H1 (cell line): ENCODE data around the gene ISG20L2. TPM values are rescaled to one million over a fixed set of nuclear protein-coding genes. Genes with fewer than 3 reads are reported as not detected.

Experiments
- CTCF ChIA-PET: fragments of 300-600 bp; sonication (Branson Sonifier 250); formaldehyde crosslinking; loops from one replicate; lab custom pipeline; 2021; ENCODE audit not compliant: partially characterized antibody; lab: Charles Lee
- POLR2A ChIA-PET: fragments of 300-600 bp; sonication (Branson Sonifier 250); formaldehyde crosslinking; loops from one replicate; lab custom pipeline; 2021; ENCODE audit warnings: inconsistent platforms; ENCODE audit not compliant: partially characterized antibody; lab: Charles Lee
- DNase-seq, 2 experiments: peaks; one replicate each; pipeline versions ENCODE4 v3.0.0 to v3.0.0-alpha.2; 2010 to 2022; ENCODE audit warnings: low spot score in 2 of 2, low read depth in 1 of 2, mixed read lengths in 1 of 2
- FAIRE-seq: peaks from 2 replicates; lab custom pipeline; 2011; peaks lifted over from hg19 to GRCh38; lab: Jason Lieb, UNC
- H2AFZ ChIP-seq: 2 replicates; pipeline ENCODE4 v1.8.1; 2012; ENCODE audit warnings: low read length, inconsistent platforms
- H2AK5ac ChIP-seq: 2 replicates; pipeline ENCODE4 v1.6.1; 2013; ENCODE audit warnings: low read depth, low read length
- H2BK120ac ChIP-seq: replicated peaks from 2 replicates; pipeline ENCODE3; 2013; ENCODE audit warnings: low read depth, low read length, inconsistent platforms
- H2BK12ac ChIP-seq: 2 replicates; pipeline ENCODE4 v1.6.1; 2013; ENCODE audit warnings: low read depth, low read length
- H2BK15ac ChIP-seq: 2 replicates; pipeline ENCODE4 v1.6.1; 2013; ENCODE audit warnings: low read length
- H2BK20ac ChIP-seq: 2 replicates; pipeline ENCODE4 v1.6.1; 2013; ENCODE audit warnings: low read length
- H2BK5ac ChIP-seq: 2 replicates; pipeline ENCODE4 v1.6.1; 2013; ENCODE audit warnings: low read depth, low read length
- H3K14ac ChIP-seq: 2 replicates; pipeline ENCODE4 v1.6.1; 2013; ENCODE audit warnings: inconsistent platforms; ENCODE audit not compliant: insufficient read length
- H3K18ac ChIP-seq: 2 replicates; pipeline ENCODE4 v1.6.1; 2013; ENCODE audit warnings: low read length; ENCODE audit errors: extremely low read depth
- H3K23ac ChIP-seq: 2 replicates; pipeline ENCODE4 v1.6.1; 2013; ENCODE audit warnings: inconsistent platforms; ENCODE audit not compliant: insufficient read length
- H3K23me2 ChIP-seq: 2 replicates; pipeline ENCODE4 v1.6.1; 2013; ENCODE audit warnings: low read depth, low read length
- H3K27ac ChIP-seq: 2 replicates; pipeline ENCODE4 v1.6.1; 2011; ENCODE audit warnings: low read depth, low read length, inconsistent platforms
- H3K27me3 ChIP-seq, 4 experiments: replicated peaks in 1 of 4; 1 replicate in 1 of 4; 2 replicates in 3 of 4; pipeline versions ENCODE4 v1.6.1 to v1.8.1; 2011 to 2013; ENCODE audit warnings: low read length in 3 of 4, mild to moderate bottlenecking in 3 of 4, inconsistent platforms in 2 of 4, mixed read lengths in 2 of 4, moderate library complexity in 1 of 4; ENCODE audit not compliant: control insufficient read depth in 3 of 4, insufficient read depth in 3 of 4; ENCODE audit errors: extremely low read depth in 1 of 4
- H3K36me3 ChIP-seq, 4 experiments: 2 replicates each; pipeline versions ENCODE4 v1.6.1 to v1.8.1; 2011 to 2013; ENCODE audit warnings: mild to moderate bottlenecking in 4 of 4, low read length in 3 of 4, moderate library complexity in 2 of 4, control low read depth in 1 of 4, inconsistent platforms in 1 of 4; ENCODE audit not compliant: insufficient read depth in 4 of 4, control insufficient read depth in 2 of 4
- H3K4ac ChIP-seq: replicated peaks from 2 replicates; pipeline ENCODE3; 2013; ENCODE audit warnings: low read length, low read depth, mixed read lengths, inconsistent platforms; ENCODE audit not compliant: insufficient read length
- H3K4me1 ChIP-seq, 4 experiments: replicated peaks in 1 of 4; 1 replicate in 1 of 4; 2 replicates in 3 of 4; pipeline versions ENCODE4 v1.6.1 to v1.8.1; 2011 to 2013; ENCODE audit warnings: low read length in 3 of 4, inconsistent platforms in 2 of 4, mixed read lengths in 1 of 4; ENCODE audit not compliant: insufficient read depth in 4 of 4, control insufficient read depth in 3 of 4
- H3K4me2 ChIP-seq, 2 experiments: 2 replicates each; pipeline versions ENCODE4 v1.6.1 to v1.8.1; 2011 to 2013; ENCODE audit warnings: low read depth in 2 of 2, low read length in 2 of 2, control low read depth in 1 of 2, inconsistent platforms in 1 of 2, mild to moderate bottlenecking in 1 of 2; ENCODE audit not compliant: insufficient read depth in 1 of 2
- H3K4me3 ChIP-seq, 4 experiments: fragments of 200-600, 300-600 bp in 1 of 4; sonication (generic), shearing (Covaris generic), sonication (Bioruptor Twin) in 1 of 4; 2 replicates each; pipeline versions ENCODE4 v1.5.1 to v1.8.1; 2011 to 2016; ENCODE audit warnings: low read length in 4 of 4, low read depth in 3 of 4, control low read depth in 2 of 4, inconsistent platforms in 2 of 4, mild to moderate bottlenecking in 2 of 4, mixed read lengths in 1 of 4, moderate library complexity in 1 of 4; ENCODE audit not compliant: insufficient read depth in 2 of 4; ENCODE audit errors: extremely low read depth in 1 of 4
- H3K56ac ChIP-seq: replicated peaks from 2 replicates; pipeline ENCODE3; 2013; ENCODE audit warnings: low read depth, mild to moderate bottlenecking, mixed read lengths, low read length, inconsistent platforms; ENCODE audit not compliant: insufficient read length
- H3K79me1 ChIP-seq: 2 replicates; pipeline ENCODE4 v1.6.1; 2013; ENCODE audit warnings: low read depth, low read length, control low read depth
- H3K79me2 ChIP-seq, 2 experiments: 2 replicates each; pipeline versions ENCODE4 v1.6.1 to v1.8.1; 2012 to 2013; ENCODE audit warnings: low read length in 2 of 2, mild to moderate bottlenecking in 2 of 2, inconsistent platforms in 1 of 2; ENCODE audit not compliant: insufficient read depth in 2 of 2, control insufficient read depth in 1 of 2
- H3K9ac ChIP-seq, 4 experiments: replicated peaks in 1 of 4; 1 replicate in 1 of 4; 2 replicates in 3 of 4; pipeline versions ENCODE4 v1.6.1 to v1.8.1; 2011 to 2013; ENCODE audit warnings: low read depth in 3 of 4, low read length in 3 of 4, control low read depth in 2 of 4, mild to moderate bottlenecking in 2 of 4, moderate library complexity in 2 of 4, inconsistent platforms in 1 of 4; ENCODE audit errors: extremely low read depth in 1 of 4
- H3K9me3 ChIP-seq, 2 experiments: 2 replicates each; pipeline versions ENCODE4 v1.6.1 to v1.8.1; 2012 to 2013; ENCODE audit warnings: mild to moderate bottlenecking in 2 of 2, moderate library complexity in 2 of 2, control low read depth in 1 of 2, inconsistent platforms in 1 of 2, low read depth in 1 of 2, low read length in 1 of 2, mixed read lengths in 1 of 2; ENCODE audit not compliant: insufficient read depth in 2 of 2
- H4K20me1 ChIP-seq, 2 experiments: replicated peaks in 1 of 2; 2 replicates each; pipeline versions ENCODE3 to v1.8.1; 2011 to 2013; ENCODE audit warnings: inconsistent platforms in 2 of 2, low read length in 2 of 2, mild to moderate bottlenecking in 1 of 2; ENCODE audit not compliant: insufficient read depth in 2 of 2, control insufficient read depth in 1 of 2
- H4K5ac ChIP-seq: 2 replicates; pipeline ENCODE4 v1.6.1; 2013; ENCODE audit warnings: low read length, low read depth, mixed read lengths, inconsistent platforms; ENCODE audit not compliant: insufficient read length
- H4K8ac ChIP-seq: 2 replicates; pipeline ENCODE4 v1.8.0; 2013; ENCODE audit warnings: mild to moderate bottlenecking, moderate library complexity, low read length, inconsistent platforms; ENCODE audit not compliant: insufficient read depth; ENCODE audit errors: extremely low read depth
- H4K91ac ChIP-seq: replicated peaks from 2 replicates; pipeline ENCODE3; 2013; ENCODE audit warnings: low read length, mixed read lengths, inconsistent platforms; ENCODE audit not compliant: insufficient read length
- BACH1 ChIP-seq: IDR thresholded peaks from 2 replicates; pipeline ENCODE4 v1.6.1; 2012; ENCODE audit warnings: low read length, improper control_type of control experiment
- NANOG ChIP-seq: IDR thresholded peaks from 2 replicates; pipeline ENCODE4 v1.6.1; 2011; ENCODE audit warnings: low read length, low read depth, mild to moderate bottlenecking, inconsistent platforms; ENCODE audit not compliant: insufficient read depth, poor library complexity, severe bottlenecking
- POLR2A ChIP-seq, 2 experiments: IDR thresholded peaks; 1 replicate in 1 of 2; 2 replicates in 1 of 2; pipeline ENCODE4 v1.6.1; 2011; ENCODE audit warnings: low read depth in 2 of 2, low read length in 2 of 2, mild to moderate bottlenecking in 2 of 2; ENCODE audit errors: control extremely low read depth in 1 of 2
- POLR2AphosphoS5 ChIP-seq: IDR thresholded peaks from 2 replicates; pipeline ENCODE4 v1.6.1; 2011; ENCODE audit warnings: low read depth, low read length
- RNF2 ChIP-seq: fragments of 200-900, 300-1000 bp; sonication (generic); IDR thresholded peaks from 2 replicates; pipeline ENCODE4 v1.7.1; 2016; ENCODE audit warnings: borderline replicate concordance, low read depth, mild to moderate bottlenecking, antibody characterized with exemption, low read length; ENCODE audit not compliant: poor library complexity, severe bottlenecking; ENCODE audit errors: missing control alignments
- SRF ChIP-seq: IDR thresholded peaks from 2 replicates; pipeline ENCODE4 v1.6.1; 2011; ENCODE audit warnings: mild to moderate bottlenecking, low read depth, low read length, moderate library complexity
- YY1 ChIP-seq: IDR thresholded peaks from 2 replicates; pipeline ENCODE4 v1.6.1; 2011; ENCODE audit warnings: low read depth, mild to moderate bottlenecking, low read length
- WGBS, 2 experiments: shearing (Covaris generic) in 1 of 2; methylation state at CpG; one replicate each; pipeline versions ENCODE4 v1.1.6 to v1.1.7; 2013 to 2015; ENCODE audit warnings: low lambda C conversion rate in 2 of 2, mixed read lengths in 2 of 2, inconsistent platforms in 1 of 2, low coverage in 1 of 2, missing lambda C conversion rate in 1 of 2; ENCODE audit not compliant: insufficient replicate concordance in 2 of 2, insufficient coverage in 1 of 2, insufficient read length in 1 of 2; ENCODE audit errors: extremely low coverage in 1 of 2, missing lambda C conversion rate in 1 of 2; 5-methylcytosine and 5-hydroxymethylcytosine counted together
- polyA plus RNA-seq, 7 experiments: library from polyadenylated mRNA; depleted of rRNA in 3 of 7; stranded (reverse) in 5 of 7; unstranded in 2 of 7; fragments of >200 nt in 5 of 7; fragments of 200-250 nt in 2 of 7; gene quantifications; 1 replicate in 5 of 7; 2 replicates in 1 of 7; 4 replicates in 1 of 7; pipeline versions ENCODE4 v1.2.1 to v1.2.3, GENCODE V29; 2011 to 2013; ENCODE audit warnings: missing spikeins in 2 of 7, mixed read lengths in 2 of 7
- total RNA-seq: library from RNA; stranded (reverse); fragmentation: NEBNext Ultra II Directional; extraction: Animal tissue kit (Norgen Biotek cat#: 25700); gene quantifications from 2 replicates; pipeline ENCODE4 v1.2.1, GENCODE V29; 2021
- TF ChIP-seq, protein P1 (sequence below): IDR thresholded peaks from 2 replicates; pipeline ENCODE4 v1.6.1; 2012; ENCODE audit warnings: low read length, inconsistent platforms

ISG20L2 gene
- total and polyA plus RNA-seq, 2 of the 8 experiments (the other 6 are each of a cell fraction or from before 2014, with no cell fraction given): 47.5 to 53.0 TPM

DNA sequence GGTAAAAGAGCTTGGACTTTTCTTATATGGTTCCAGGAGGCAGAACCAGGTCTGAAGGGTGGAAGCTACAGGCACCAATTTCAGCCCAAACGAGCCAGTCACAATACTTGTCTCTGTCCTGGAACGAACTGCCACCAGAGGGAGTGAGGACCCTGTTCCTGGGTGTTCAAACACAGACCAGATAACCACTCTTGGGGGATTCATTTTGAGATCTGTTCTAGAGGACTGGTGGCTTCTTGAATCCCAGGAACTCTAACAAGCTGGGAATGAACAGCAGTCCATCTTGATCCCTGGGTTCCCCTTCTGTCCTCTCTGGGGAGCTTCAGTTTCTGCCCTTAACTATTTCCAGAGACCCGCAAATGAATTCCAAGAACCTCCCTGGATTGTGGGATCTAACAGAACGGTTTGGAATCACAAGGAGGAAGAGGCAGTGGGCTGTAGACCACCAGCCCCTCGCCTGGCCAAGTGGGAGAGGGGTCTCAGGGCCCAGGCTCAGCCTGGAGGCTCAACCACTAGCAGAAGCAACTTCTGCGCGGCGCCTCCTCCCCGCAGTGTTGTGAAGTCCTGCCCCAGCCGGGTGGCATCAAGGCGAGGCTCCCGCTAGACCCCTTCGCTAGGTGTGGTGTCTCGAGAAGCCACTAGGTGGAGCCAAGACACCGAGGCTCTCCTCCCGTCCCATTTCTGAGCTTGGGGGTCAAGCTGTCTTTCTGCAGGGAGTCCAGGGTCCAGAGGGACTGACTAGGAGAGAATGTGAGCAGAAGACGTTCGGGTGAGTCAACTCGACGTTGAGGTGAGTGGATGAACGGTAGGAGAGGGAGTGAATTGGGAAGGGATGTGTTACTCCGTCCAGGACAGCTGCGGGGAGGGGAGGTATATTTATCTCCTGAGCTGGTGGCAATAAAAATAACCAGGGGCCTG is 39.3 kb downstream of the ISG20L2 start:
- H3K9me3 ChIP-seq: no peaks in the 10 kb centered on the region
- H3K4me2 ChIP-seq: peak overlapping the region; percentile 14 to 72
- peaks cover 7% of the 10 kb centered on the region; the same call in 1 of the 2 replicates for H3K23me2 ChIP-seq
- no peaks in the 10 kb centered on the region for H4K20me1 ChIP-seq
- no peaks in the 10 kb centered on the region for H3K79me1 ChIP-seq
- no peaks in the 10 kb centered on the region for H3K36me3 ChIP-seq
- peak overlapping the region; percentile 61; the same call in 1 of the 2 replicates for H2AFZ ChIP-seq
- CTCF ChIA-PET: interaction anchor here (0.7 to 66.0 kb wide), 56 partner anchors 2 to 316 kb away, joined by 3 to 4284 read pairs (median 8); partner anchors contain the start of genes BCAN, CRABP2, HAPLN2 and INSRR
- POLR2A ChIA-PET: interaction anchor here (1.0 to 13.9 kb wide), 14 partner anchors 14 to 170 kb away, joined by 3 to 530 read pairs (median 6); partner anchors contain the start of genes CRABP2, HDGF, INSRR and ISG20L2
- H2AK5ac ChIP-seq: no peak overlapping the region
- peak overlapping the region; percentile 18 for H4K91ac ChIP-seq
- H3K23ac ChIP-seq: no peak overlapping the region
- H3K4me1 ChIP-seq: peaks cover 20 to 47% (median 36%) of the 10 kb centered on the region in 4 experiments
- no peak overlapping the region for H3K27ac ChIP-seq
- peak overlapping the region; percentile 95; the same call in 1 of the 2 replicates for H2BK15ac ChIP-seq
- no peak overlapping the region for H3K14ac ChIP-seq
- no peak overlapping the region for H3K4ac ChIP-seq
- peak overlapping the region; percentile 97; the same call in 1 of the 2 replicates for H2BK20ac ChIP-seq
- H3K56ac ChIP-seq: no peak overlapping the region
- FAIRE-seq: peak; percentile 68
- H3K79me2 ChIP-seq: no peaks in the 10 kb centered on the region
- H3K4me3 ChIP-seq: peak overlapping the region in 3 of 4 experiments; percentile 36 to 55 (median 52); a peak in 6 of 8 replicates
- H3K9ac ChIP-seq: no peak overlapping the region
- H2BK120ac ChIP-seq: no peak overlapping the region
- peak in 1 of 2 experiments; percentile 92 for DNase-seq
- WGBS, 2 experiments: 6% methylated on average over 23 of the region's 23 CpGs; no CpG with 5 or more reads in 1 of the 2 experiments
- peak overlapping the region; percentile 99; the same call in 1 of the 2 replicates for H3K18ac ChIP-seq
- peak overlapping the region; percentile 78; the same call in 1 of the 2 replicates for H2BK12ac ChIP-seq
- H3K27me3 ChIP-seq: peaks cover 0 to 7% (median 0%) of the 10 kb centered on the region in 4 experiments; a peak in 2 of 7 replicates
- H2BK5ac ChIP-seq: no peak overlapping the region
- no peak overlapping the region for H4K5ac ChIP-seq
- H4K8ac ChIP-seq: no peak overlapping the region
- TF ChIP-seq SRF (no peak), POLR2A (IDR thresholded peaks at IDR 0.05; ENCODE audit: control extremely low read depth in 1 of 2, low read depth in 2 of 2, low read length in 2 of 2) (no peak), BACH1 (no peak), RNF2 (no peak), YY1 (0 out of 2 replicates have a peak, but pooled peaks have one; percentile 44), NANOG (no peak), POLR2AphosphoS5 (0 out of 2 replicates have a peak, but pooled peaks have one; percentile 29)
- TF ChIP-seq, protein P1, sequence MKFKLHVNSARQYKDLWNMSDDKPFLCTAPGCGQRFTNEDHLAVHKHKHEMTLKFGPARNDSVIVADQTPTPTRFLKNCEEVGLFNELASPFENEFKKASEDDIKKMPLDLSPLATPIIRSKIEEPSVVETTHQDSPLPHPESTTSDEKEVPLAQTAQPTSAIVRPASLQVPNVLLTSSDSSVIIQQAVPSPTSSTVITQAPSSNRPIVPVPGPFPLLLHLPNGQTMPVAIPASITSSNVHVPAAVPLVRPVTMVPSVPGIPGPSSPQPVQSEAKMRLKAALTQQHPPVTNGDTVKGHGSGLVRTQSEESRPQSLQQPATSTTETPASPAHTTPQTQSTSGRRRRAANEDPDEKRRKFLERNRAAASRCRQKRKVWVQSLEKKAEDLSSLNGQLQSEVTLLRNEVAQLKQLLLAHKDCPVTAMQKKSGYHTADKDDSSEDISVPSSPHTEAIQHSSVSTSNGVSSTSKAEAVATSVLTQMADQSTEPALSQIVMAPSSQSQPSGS: no peak
